ENCODE data around the gene STARD7.

Gene STARD7

DNA sequence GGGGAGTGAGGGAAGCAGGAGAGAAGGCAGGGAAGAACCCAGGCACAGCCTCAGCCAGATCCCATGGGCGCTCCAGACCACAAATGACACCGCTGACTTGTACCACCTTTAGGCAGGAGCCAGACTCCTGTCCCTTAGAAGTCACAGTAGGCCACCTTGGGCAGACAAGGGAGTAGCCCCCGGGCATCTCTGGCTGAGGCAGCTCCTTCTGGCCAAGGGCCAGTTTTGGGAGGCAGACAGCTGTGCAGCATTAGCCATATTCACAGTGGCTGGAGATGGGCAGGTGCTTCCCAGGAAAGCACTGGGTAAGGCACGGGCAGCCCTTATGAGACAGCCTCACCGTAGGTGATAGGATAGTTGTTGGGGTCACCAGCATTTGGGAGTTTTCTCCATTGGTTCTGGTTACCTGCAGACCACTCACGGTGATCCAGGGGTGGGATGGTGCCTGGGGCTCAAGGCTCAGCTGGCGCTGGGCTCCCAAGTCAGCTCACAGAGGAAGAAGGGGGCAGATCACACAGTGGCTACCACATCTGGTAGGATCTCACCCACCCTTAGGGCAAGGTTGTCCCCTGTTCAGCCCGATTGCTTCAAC, 72.4 kb downstream of the STARD7 start:
- DNase-seq (ENCODE audit: low read depth in 2 of 2), result no peak

DNA sequence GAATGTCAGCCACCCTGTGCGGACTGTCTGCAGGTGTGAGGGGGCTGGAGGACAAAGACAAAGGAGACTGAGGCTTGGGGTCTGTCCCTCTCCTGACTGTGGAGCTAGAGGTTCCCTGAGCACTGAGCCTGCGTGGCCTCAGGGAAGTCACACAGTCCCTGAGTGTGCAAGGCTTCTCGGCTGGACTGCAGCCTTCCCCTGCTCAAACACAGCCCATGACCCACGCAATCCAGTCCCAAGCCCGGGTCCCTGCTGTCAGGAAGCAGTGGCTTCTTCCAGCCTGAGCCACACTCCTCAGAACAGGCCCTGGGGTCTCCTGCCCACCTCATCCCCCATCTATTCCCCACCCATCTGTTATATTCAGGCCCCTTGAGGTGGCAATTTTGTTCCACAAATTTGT, 73.0 kb downstream of the STARD7 start:
- no peak for DNase-seq (ENCODE audit: low read depth in 2 of 2)

DNA sequence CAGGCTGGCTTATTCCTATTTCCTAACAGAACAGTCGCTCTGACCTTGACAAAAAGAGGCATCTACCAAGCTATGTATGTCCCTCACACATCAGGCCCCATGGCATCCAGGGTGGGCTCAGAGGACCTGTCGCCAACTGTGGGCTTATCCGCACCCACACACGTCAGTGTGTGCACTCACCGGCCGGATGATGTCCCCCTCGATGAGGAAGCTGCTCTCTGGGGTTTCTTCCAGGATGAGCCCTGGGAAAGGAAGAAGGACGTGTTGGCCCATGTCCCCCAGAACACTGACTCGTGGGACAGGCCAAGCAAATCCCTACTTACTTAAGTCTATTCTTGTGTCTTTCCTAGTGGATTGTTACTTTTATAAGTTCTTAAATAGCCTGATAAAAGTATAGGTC, 73.5 kb downstream of the STARD7 start:
- no peak for DNase-seq (ENCODE audit: low read depth in 2 of 2)

Measured in activated CD4-positive, alpha-beta T cell treated with anti-CD3 and anti-CD28 coated beads for 24 hours (primary cell).